Endothelial cell (in vitro differentiated cells): ENCODE measurements around the gene CCDC86. TPM values are rescaled to one million over a fixed set of nuclear protein-coding genes. Genes with fewer than 3 reads are reported as not detected.

Source experiments
- DNase-seq: peaks from one replicate; pipeline ENCODE4 v3.0.0; 2021; ENCODE audit warnings: low spot score
- H3K27ac Mint-ChIP-seq: one replicate; pipeline ENCODE4 v1.8.0; 2021; ENCODE audit warnings: mixed read lengths, inconsistent platforms; ENCODE audit not compliant: unreplicated experiment
- H3K27me3 Mint-ChIP-seq: one replicate; pipeline ENCODE4 v1.8.0; 2021; ENCODE audit warnings: mild to moderate bottlenecking, moderate library complexity, mixed read lengths, inconsistent platforms; ENCODE audit not compliant: unreplicated experiment
- H3K36me3 Mint-ChIP-seq: one replicate; pipeline ENCODE4 v1.8.0; 2021; ENCODE audit warnings: mild to moderate bottlenecking, low read depth, mixed read lengths, inconsistent platforms; ENCODE audit not compliant: unreplicated experiment
- H3K4me1 Mint-ChIP-seq: one replicate; pipeline ENCODE4 v1.8.0; 2021; ENCODE audit warnings: mild to moderate bottlenecking, mixed read lengths, inconsistent platforms; ENCODE audit not compliant: unreplicated experiment
- H3K4me3 Mint-ChIP-seq: one replicate; pipeline ENCODE4 v1.8.0; 2021; ENCODE audit warnings: mild to moderate bottlenecking, mixed read lengths, inconsistent platforms; ENCODE audit not compliant: unreplicated experiment
- H3K9me3 Mint-ChIP-seq: one replicate; pipeline ENCODE4 v1.8.0; 2021; ENCODE audit warnings: mixed read lengths, inconsistent platforms; ENCODE audit not compliant: unreplicated experiment
- total RNA-seq: library from RNA; stranded (reverse); fragmentation: NEBNext Ultra II Directional; extraction: Animal tissue kit (Norgen Biotek cat#: 25700); gene quantifications from one replicate; pipeline ENCODE4 v1.2.1, GENCODE V29; 2021; ENCODE audit not compliant: unreplicated experiment
- TF ChIP-seq, protein P1 (sequence below): fragments of 200-600 bp; sonication (generic); IDR thresholded peaks from one replicate; pipeline ENCODE4 v1.5.0; 2021; ENCODE audit warnings: antibody characterized with exemption; ENCODE audit not compliant: unreplicated experiment

Gene CCDC86
- total RNA-seq, 1 donor from 2014 or later = 15.5 TPM

DNA sequence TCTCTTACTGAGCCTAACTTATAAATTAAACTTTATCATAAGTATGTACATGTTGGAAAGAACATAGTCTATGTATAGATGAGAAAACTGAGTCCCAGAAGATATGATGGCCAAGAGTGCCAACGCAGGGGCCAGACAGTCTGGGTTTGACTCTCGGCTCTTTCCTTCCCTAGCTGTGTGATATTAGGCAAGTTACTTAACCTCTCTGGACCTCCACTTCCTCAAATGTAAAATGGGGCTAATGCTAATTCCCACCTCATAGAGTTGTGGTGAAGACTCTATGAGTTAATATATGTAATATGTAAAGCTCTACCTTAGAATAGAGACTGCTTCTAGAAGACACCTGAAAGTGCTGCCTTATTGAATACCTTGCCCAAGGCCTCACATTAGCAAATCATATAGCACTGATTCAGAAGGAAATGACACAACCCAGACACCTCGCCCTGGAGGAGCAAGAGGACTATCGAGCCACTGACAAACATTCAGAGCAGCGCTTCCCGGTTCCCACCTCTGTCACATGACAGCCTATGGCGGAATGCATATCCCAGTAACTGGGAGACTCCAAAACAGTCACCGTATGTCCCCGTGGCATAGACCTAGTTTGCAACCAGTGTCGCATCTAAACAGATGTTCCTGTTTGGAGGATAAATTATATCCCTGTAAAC, 11.3 kb upstream of the CCDC86 start:
- TF ChIP-seq, protein P1, sequence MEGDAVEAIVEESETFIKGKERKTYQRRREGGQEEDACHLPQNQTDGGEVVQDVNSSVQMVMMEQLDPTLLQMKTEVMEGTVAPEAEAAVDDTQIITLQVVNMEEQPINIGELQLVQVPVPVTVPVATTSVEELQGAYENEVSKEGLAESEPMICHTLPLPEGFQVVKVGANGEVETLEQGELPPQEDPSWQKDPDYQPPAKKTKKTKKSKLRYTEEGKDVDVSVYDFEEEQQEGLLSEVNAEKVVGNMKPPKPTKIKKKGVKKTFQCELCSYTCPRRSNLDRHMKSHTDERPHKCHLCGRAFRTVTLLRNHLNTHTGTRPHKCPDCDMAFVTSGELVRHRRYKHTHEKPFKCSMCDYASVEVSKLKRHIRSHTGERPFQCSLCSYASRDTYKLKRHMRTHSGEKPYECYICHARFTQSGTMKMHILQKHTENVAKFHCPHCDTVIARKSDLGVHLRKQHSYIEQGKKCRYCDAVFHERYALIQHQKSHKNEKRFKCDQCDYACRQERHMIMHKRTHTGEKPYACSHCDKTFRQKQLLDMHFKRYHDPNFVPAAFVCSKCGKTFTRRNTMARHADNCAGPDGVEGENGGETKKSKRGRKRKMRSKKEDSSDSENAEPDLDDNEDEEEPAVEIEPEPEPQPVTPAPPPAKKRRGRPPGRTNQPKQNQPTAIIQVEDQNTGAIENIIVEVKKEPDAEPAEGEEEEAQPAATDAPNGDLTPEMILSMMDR = no peak
- Mint-ChIP-seq H3K4me3 (no peak overlapping the region), H3K36me3 (no peaks in the 10 kb centered on the region)

GRCh38 chr11:60831143-60831500, 10.8 kb upstream of the CCDC86 start:
- Mint-ChIP-seq H3K4me3 (no peak overlapping the region), H3K27me3 (peaks cover 2% of the 10 kb centered on the region), H3K4me1 (peaks cover 10% of the 10 kb centered on the region), H3K9me3 (no peaks in the 10 kb centered on the region), H3K27ac (no peak overlapping the region), H3K36me3 (no peaks in the 10 kb centered on the region)
- DNase-seq = peak; percentile 80
- TF ChIP-seq, protein P1 = peak; percentile 87

More for the DNA sequence above, 11.3 kb upstream of the CCDC86 start:
- Mint-ChIP-seq H3K27ac (no peak overlapping the region), H3K27me3 (peaks cover 2% of the 10 kb centered on the region), H3K4me1 (peaks cover 8% of the 10 kb centered on the region), H3K9me3 (no peaks in the 10 kb centered on the region)
- DNase-seq = no peak

DNA sequence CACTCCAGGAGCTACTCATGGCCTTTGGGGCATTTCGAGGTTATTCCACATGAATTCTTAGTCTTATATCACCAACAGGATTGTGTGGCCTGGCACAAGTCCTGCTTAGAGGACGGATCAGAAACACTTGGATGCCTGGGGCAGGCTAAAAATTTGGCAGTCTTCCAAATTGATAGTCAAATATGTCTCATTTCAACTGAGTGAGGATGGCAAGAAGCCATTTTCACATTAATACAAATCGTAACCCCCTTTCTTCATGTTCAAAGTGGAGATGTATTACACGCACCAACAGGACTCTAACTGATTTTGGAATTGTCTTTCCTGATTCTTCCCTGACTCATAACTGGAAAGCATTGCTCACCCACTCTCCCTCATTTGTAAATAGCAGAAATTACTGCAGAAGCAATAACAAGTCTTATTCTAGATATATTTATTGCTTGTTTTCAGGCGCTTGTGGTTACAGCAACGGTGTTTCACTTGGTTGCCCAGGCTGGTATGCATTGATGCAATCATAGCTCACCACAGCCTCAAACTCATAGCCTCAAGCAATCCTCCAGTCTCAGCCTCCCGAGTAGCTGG, 10.3 kb upstream of the CCDC86 start:
- Mint-ChIP-seq H3K27ac (no peak overlapping the region), H3K4me1 (peaks cover 10% of the 10 kb centered on the region), H3K36me3 (no peaks in the 10 kb centered on the region), H3K9me3 (no peaks in the 10 kb centered on the region), H3K27me3 (peaks cover 2% of the 10 kb centered on the region), H3K4me3 (no peak overlapping the region)
- TF ChIP-seq, protein P1 = no peak
- DNase-seq = no peak

DNA sequence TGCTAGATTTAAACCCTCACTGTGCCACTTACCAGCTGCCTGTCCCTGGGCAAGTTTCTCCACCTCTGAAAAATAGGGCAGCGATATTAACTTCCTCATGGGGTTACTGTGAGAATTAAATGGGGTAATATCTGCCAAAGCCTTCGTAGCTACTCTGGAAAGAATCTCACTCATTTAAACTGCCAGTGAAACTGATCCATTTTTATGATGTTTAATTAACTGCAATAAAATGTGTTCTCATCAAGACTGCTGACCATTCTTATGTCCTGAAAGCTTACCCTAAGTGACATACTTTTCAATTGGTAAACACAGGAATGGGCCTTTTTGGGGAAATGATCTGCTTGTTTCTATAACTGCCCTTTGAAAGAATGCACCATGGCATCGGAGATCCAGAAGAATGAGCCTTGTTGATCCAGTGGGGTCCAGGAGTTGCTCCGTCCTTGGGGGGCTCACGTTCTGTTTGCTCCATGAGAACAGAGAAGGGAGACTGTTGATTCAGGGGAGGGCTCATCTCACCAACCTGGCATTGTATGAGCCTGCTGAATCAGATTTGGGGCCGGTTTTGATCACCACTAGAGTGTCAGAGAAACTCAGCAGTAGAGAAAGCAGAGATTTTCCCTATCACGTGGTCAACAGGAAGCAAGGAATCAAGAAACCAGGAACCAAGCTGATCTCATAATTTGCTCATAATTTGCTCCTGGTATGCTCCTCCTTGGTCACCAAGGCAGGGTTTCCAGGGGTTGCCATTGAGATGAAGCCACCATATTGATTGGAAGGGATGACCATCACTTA, 7.0 kb upstream of the CCDC86 start:
- Mint-ChIP-seq H3K4me3 (no peak overlapping the region), H3K9me3 (no peaks in the 10 kb centered on the region), H3K4me1 (peaks cover 10% of the 10 kb centered on the region), H3K27ac (no peak overlapping the region), H3K27me3 (peaks cover 5% of the 10 kb centered on the region), H3K36me3 (no peaks in the 10 kb centered on the region)
- TF ChIP-seq, protein P1 = no peak
- DNase-seq = no peak

DNA sequence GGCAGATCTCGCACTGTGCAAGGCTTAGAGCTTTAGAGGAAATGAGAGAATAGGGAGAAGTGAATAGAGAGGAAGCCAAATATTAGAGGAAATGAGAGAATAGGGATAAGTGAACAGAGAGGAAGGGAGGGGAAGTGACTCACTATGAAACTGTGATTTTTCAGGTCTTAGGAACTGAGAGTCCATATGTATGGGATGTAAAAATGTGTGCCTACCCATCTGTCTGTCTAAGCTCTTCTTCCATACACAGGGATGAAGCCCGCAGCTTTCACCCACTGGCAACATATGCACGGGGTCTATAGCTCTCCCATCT, 6.4 kb upstream of the CCDC86 start:
- TF ChIP-seq, protein P1 = no peak
- Mint-ChIP-seq H3K27me3 (peaks cover 8% of the 10 kb centered on the region), H3K4me3 (no peak overlapping the region), H3K9me3 (no peaks in the 10 kb centered on the region), H3K4me1 (peaks cover 10% of the 10 kb centered on the region), H3K27ac (no peak overlapping the region), H3K36me3 (no peaks in the 10 kb centered on the region)
- no peak for DNase-seq
